Myocyte (in vitro differentiated cells): ENCODE measurements around the gene HRH3. TPM values are rescaled to one million over a fixed set of nuclear protein-coding genes. Genes with fewer than 3 reads are reported as not detected.

Experiments
- DNase-seq: peaks from one replicate; pipeline ENCODE4 v3.0.0-alpha.2; 2012; ENCODE audit warnings: low read depth
- total RNA-seq: library from RNA; depleted of rRNA; stranded (reverse); fragments of >200 nt; gene quantifications from 2 replicates; pipeline ENCODE4 v1.2.3, GENCODE V29; 2014

The HRH3 gene
- total RNA-seq, 1 donor from 2014 or later: 0.08 TPM

DNA sequence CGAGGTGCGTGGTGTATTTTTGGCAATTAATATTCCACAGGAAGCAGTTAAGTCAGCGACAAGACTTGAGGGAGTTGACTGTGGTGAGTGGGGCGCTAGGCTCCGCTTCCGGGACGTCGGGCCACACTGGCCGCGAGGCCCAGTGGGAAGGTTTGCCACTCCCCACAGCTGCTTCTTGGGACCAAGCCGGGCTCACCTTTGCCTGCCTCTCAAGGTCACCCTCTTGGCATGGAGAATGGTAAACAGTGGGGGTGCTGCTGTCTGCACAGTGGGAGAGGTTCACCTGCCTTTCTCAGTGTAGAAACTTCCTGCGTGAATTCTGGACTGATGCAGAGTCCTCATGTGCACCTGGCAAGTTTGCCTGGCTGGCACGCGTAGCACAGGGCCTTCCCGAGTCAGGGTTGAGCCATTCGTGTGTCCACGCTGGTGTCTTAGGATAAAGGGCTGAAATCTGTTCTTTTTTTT is 24.6 kb upstream of the HRH3 start:
- DNase-seq: no peak

DNA sequence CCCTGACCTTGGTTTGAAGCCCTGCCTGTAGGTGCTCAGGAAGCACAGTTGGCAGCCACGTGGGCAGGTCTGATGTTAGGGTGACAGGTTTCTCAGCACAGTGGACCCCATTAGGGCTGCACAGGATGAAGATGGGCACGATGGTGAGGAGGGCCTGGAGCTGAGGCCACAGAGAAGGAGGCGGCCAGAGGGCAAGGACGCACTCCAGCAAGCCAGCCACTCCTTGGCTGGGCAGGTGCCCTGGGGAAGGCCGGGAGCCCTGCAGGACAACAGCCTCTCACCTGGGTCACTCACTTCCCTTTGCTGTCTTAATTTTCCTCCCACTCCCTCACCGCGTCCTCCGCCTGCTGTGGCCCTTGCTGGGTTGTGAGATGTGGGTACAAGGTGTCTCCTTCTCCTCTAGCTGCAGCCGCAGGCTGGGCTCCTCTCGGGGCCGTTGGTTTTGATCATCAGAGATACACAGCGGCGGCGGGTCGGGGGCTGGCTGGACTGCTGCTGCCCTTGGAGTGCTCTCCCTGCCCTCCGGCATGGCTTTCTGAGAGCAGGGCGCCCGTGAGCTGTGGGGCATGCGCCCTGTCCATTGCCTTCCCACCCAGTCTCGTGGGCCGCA is 23.9 kb upstream of the HRH3 start:
- no peak for DNase-seq

DNA sequence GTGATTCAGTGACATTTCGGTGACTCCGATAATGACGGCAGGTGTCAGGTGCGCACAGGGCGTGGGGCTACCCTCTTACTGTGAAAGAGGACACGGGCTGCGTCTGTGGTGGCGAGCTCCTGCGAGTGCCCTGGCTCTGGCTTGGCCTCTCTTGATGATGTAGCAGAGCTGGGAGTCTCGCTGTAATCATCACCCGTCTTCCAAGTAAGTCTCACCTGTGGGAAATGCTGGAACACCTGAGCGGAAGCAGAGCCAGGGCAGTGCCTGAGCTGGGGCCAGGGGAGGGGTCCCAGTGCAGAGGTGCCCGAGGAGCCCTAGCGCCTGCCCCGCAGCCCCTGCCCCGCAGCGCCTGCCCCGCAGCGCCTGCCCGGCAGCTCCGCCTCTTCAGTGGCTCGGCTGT is 23.0 kb upstream of the HRH3 start:
- no peak for DNase-seq

DNA sequence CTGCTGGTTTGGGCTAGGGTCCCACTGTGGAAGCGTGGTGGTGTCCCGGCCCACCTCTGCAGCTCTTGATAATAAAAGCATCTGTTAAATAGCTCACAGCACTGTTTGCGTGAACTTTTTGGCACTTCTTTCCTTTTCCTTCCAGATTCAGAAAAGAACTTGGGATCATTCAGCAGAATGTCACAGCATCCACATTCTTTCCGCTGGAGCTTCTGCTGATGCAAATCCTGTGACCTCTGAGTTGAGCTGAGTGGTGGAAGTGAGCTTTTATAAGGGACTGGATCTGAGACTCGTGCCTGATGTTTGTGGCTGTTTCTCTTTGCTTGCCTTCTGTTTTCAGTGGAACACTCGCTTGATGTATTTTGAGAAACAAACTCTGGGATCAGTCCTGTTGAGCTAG is 22.1 kb upstream of the HRH3 start:
- DNase-seq: no peak

DNA sequence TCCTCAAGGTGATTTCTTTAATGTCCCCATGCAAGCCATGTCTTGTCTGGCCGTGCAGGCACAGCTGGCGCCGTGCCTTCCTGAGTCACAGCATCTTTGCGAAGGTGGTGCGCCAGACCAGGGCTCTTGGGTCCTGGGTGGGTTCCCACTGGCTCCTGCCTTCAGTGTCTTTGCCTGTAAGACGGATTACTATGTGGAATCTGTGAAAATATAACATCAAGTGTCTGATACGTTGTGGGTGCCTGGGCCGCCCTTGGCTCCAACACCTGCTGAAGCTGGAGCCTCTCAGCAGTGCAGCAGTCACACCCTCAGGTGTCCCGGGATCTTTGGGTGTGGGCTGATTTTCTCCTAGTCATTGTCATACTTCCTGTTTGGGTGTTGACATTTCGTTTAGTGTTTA is 21.4 kb upstream of the HRH3 start:
- DNase-seq: no peak

DNA sequence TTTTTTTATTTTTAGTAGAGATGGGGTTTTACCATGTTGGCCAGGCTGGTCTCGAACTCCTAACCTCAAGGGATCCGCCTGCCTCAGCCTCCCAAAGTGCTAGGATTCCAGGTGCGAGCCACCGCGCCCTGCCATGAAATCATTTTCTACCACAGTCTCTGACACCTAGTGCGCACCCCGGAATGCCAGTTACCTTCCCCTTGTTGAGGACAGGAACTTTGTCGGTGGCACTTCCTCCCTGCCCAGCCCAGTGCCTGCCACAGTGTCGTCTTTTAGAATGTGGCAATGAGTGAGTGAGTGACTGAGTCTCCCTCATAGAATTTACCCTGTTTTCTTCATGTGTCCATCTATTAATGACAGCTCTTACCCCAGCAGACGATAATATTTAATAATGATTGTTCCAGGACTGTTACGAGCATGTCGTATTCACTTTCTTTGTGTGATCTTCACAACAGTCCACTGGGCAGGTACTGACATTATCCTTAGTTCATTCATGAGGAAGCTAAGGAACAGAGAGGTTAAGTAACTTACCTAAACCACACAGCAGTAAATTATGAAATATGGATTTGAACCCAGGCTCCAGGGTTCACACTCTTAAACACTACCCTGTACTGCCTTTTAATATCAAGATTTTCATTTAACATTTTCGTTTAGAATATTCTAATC is 20.1 kb upstream of the HRH3 start:
- no peak for DNase-seq

DNA sequence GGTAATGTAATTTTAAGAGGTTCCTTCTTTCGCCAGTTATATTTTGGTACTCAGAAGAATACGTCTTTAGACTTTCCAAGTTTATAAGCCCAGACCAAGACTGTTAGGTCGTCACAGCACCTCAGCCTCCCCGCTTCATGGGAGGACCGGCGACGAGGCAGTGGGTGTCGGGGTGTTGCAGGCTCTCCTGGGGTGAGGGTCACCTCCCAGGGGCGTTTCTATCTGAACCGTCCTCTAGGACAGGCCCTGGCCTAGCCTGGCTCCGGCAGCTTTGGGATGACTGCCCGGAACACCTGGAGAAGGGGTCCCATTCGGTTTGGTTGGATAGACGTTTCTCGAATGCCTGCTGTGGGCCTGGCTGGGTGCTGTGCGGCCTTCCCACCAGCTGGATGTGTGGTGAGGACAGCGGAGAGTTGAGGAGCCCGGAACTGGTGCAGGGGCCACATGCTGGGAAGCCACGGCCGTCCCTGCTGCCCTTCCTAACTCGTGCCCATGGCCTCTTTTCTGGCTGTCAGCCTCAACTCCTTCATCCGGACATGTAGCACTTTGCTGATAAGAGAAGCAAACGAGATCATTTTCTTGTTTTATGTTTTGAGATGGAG is 19.3 kb upstream of the HRH3 start:
- no peak for DNase-seq

DNA sequence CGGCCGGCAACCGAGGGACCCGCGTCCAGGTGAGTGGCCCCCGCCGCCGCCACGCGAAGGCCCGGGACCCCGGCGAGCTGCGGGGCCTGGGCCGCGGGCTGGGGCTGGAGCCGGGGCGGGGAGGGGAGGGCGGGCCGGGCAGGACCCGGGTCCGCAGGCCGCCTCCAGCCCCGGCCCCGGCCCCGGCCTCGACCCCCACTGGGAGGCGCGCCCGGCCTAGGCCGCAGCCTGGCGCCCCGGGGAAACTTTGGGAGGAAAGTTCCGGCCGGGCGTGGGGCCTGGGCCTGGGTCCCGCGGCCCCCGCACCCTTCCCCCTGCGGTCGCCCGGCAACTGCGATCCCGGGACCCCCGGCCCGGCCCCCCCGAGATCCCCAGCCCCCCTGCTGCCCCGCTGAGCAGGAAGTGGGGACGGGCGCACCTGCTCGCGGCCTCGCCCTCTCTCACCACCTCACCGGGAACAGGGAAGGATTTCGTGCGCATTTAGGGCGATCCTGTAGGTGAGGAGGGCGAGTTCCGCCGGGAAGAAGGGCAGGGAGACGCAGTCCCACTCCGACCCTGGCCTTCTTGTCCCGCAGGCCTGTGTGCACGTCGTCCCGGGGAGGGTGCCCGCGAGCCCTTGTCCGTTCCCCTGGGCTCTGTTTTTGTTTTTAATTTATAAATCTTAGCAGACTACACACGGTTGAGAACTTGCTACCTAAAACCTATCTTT is 18.6 kb upstream of the HRH3 start:
- no peak for DNase-seq

DNA sequence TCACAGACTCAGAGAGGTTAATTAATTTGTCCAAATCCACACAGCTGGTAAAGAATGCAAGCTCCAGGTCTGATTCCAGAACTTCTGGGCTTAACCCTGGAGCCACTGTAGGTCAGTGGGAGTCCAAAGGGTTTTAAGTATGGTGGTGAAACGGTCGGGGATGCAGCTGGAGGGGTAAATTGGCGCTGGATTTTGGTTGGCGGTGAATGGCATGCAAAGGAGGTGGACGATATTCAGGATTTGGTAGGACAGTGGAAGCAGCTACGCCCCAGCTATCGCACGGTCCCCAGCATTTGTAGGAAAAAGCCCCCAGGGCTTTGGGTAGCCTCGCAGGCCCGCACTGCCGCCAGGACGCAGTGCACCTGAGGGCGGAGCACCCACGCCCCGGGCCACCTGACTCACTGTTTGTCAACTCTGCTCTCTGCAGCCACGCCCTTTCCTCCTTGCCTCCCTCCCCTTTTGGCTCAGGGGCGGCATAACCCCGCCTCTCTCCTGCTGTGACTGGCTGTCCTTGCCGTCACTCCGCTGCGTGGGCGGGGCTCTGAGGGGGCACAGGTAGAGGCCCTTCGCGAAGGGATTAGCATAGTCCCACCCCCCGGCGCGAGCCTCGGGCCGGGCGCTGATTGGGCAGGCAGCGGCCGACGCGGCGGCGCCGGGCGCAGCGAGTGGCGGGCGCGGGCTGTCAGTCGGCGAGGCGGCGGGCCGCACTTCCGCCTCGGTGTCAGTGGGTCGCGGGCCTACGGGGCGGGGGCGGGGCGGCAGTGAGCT is 17.9 kb upstream of the HRH3 start, which contains the start of gene OSBPL2:
Gene OSBPL2, plus strand, starts transcription at position 721 of the 768 bp plus-strand sequence. CDS start 17,664 bp downstream, outside the sequence.
- DNase-seq: peak; percentile 97

DNA sequence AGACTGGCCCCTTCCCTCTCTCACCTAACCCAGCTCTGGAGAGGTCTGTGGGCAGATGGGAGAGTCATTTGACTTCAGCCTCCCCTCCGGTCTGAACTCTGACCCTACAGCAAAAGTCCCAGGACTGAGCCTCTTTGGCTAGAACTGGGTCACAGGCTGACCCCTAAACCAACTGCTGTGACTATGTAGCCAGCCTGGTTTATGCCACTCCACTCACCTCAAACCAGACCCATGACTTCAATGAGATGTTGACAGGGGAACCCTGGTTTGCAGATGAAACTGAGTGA is 17.4 kb upstream of the HRH3 start:
- DNase-seq: no peak

DNA sequence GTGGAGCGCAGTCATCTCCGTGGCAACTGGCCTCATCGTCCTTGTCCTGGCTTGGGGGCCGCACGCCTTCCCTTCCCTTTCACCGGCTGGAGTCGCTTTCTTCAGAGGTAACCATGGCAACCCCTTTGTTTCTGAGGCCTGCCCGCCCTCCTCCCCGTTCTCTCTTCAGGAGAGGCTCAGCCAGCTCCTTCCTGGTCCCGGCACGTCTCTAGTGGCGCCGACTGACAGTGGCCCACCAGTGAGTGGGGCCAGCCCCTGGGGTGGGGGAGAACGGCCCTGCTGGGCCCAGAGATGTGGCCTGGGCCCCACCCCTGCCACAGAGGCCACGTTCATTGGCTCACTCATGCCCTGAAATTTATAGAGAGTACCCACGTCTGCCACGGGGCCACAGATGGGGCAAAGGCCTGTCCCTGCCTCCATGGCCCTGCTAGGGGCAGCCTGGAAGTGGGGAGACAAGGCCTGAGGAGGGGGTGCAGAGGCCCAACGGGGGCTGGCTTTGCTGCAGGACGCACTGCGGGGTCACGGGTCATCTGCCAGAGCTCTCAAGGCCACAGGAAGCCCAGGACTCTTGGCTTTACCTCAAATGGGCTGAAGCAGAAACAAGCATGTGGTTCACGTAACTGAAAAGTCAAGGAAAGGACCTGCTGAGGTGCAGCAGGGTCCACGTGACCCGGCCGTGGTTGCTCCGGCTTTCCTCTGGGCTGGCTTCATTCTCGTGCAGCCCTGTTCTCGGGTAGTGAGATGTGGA is 16.9 kb upstream of the HRH3 start:
- no peak for DNase-seq

DNA sequence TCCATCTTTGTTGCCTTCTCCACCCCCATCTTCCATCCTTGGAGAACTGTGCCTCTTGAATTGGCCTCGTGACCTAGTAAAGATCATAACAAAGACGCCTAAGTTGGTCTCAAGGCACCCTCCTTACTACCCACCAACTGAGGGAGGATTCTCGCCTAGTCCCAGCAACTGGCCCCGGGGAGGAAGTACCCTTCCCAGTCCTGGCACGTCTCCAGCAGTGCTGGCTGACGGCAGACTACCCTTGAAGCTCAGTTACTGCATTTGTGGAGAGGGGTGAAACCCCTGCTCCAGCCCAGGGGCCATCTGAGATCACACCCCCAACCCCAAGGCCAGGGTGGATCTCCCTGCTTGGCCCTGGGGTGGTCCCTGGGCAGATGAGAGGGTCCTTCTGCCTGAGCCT is 16.1 kb upstream of the HRH3 start:
- no peak for DNase-seq

DNA sequence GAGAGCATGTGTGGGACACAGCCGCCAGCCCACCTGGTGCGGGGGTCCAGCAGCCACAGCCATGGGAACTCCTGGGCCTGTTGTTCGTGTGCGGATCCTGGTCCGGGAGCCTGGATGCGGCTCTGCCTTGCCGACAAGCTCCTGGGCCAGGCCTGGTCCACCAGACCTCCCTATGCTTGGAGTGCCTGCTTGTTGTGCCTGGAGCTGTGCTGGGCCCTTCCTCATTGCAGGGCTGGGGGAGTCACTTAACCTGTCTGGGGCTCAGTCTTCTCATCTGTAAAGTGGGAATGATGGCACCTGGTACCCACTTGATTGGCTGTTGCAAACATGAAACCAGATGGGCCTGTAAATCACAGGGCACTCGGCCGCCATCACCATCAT is 15.7 kb upstream of the HRH3 start:
- no peak for DNase-seq

DNA sequence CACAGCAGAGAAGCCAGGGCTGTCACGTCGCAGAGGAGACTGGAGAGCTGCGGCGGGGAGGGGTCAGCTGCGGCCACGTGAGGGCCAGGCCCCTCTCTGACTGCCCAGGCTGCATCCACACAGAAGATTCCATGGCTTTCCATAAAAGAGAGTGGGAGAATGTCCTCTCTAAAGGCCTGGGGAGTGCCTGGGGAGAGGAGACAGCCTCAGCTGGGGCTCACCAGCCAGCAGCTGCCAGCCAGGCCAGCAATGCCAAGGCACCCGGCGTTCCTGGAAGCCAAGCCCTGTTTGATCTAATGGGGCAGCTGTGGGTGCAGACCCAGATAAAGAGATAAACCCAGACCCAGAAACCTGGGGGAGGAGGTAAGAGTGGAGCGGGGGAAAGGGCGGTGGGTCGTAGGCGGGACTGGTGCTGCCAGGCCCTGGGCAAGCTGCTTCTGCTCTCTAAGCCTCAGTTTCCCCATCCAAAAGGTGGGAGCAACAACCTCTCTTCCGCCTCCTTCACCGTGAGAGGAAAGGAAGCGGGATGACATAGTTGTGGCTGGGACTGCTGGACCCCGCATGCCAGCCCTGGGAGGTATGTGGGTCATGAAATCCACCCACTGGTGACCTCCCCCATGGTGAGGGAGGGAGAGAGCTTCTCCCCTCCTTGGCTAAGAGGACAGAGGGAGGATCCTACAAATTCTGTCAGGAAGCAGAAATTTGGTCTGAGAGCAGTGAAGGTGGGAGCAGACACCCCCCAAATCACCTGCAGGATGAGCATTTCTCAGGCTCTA is 15.1 kb upstream of the HRH3 start:
- DNase-seq: peak; percentile 81

DNA sequence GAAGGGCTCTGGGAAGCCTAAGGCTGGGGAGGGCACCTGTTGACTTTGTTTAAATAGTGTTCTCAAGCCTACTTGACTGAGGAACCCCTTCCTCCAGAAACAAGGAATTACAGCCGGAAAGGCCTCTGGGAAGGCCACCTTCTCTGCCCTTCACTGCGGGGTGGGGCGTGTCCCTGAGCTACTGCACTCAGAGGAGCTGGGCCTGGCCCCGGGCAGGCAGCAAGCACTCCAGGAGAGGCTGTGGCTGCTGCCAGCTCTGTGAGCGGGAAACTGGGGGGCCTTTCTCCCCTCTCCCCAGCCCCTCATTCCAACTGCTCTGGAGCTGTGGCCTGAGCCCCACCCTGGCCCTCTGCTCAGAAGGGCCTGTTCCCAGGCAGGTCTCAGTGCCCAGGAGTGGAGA is 14.3 kb upstream of the HRH3 start:
- no peak for DNase-seq

DNA sequence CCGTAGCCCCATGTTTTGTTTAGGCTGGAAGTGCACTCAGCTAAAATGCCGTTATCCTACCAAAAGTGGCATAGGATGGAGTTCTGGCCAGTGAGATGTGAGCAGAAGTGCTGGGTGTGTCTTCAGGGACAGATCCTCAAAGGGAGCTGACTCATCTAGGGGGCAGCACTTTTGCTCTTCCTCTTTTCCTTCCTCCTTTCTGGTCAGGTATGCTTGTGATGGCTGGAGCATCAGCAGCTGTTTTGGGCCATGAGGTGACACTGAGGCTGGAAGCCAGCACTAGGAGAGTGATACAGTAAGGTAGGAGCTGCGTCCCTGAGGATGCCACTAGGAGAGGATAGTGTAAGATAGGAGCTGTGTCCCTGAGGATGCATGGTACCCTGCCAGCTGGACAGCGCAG is 13.6 kb upstream of the HRH3 start:
- DNase-seq: no peak

DNA sequence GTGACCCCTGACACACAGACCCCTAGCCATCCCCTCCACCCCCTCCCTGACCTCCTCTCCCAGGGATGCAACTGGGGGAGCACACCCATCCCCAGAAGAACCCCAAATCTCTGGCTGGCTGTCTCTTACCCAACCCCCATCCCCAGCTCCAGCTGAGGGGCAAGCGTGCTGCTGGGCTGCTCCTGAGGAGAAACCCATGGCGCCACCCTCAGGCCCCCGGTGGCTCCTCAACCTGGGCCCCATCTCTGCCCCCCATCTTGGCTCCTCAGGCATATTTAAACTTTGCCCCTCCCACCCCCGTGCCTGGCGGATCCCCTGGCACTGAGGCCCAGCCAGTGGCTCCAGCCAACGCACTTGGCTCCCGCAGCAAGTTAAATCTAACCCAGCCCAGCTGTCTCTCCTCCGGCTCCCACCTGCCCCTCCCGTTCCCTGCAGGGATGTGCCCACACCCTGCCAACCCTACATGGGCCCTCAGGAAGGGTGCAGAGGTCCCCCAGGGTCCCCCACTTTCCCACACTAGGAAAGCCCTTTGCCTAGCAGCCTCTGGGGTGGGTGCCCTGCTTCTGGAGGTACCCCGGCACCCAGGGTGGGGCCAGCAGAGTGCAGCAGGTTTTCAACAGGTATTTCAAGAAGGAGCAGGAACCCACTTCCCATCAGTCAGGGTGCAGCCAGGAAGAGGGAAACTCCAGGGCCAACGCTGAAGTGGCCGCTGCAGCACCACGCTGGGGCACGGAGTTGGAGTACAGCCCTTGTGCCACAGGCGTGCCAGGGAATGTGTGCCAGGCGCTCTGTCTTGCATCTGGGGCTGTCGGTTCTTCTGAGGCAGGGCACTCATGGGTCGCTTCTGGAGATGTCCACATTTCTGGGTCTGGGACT is 12.9 kb upstream of the HRH3 start:
- peak; percentile 64 for DNase-seq

DNA sequence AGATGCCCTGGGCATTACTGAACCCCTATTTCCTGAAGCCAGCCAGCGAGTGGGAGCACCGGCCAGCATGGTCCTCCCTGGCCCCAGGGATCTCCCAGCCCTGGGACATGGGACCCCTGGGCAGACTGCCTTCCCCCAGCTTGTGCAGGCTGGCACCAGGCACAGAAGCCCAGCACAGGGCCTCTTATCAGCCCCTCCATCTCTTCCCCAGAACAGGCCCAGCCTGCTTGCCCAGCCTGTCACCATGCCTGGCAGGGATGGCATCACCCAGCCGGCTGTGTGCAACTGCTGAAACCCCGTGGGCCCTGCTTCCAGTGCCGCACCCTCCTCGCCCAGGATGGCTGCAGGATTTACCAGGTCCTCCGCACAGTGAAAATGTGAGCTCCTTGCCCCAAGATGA is 12.1 kb upstream of the HRH3 start:
- DNase-seq: no peak

DNA sequence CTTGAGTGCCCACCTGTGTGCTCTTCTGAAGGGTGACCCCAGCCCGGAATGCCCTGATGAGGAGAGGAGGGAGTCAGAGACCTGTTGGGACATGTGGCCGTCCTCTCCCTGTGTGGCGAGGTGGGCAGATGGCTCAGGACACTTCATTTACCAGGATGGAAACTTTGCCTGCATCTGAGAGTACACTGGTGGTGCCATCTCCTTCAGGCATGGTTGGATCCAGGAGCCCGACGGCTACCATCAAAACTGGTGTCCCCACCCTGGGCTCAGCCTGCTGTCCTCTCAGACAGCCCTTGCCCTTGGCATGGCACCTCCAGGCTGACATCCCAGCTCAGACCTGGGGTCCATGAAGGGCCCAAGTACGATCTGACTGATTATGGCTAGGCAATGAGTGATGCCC is 11.2 kb upstream of the HRH3 start:
- DNase-seq: no peak
